ENCODE data around the gene LZTR1. TPM values are rescaled to one million over a fixed set of nuclear protein-coding genes. Genes with fewer than 3 reads are reported as not detected.

Gene LZTR1
- total and polyA plus RNA-seq, 7 donors = 10.2 to 50.4 (median 31.4) TPM

DNA sequence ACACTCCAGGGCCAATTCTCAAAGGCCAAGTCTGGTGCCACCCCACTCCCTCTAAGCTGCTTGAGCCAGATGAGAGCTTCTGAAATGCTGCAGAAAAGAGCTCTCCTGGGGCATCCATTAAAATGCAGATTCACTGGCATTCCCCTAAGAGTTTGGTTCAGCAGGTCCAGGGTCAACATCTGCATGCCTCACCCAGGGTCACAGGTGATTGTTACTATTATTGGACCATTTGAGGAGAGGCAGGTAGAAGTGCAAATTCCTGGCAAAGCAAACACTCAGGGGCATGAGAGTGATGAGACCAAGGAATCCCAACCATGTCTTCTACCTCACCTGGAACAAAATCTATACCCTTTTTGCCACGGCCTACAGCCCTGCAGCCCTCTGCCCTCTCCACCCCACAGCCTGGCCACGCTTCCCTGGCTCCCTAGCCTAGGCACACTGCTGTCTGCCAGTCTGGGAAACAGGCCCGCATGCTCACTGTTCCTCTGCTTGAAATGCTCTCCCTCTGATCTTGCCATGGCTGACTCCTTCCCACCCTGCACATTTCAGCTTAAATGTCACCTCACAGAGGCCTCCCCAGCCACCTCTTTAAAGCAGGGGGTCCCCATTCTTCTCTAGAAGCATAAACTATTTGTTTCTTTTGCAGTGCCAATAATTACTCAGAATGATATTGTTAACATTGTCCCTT, 28.5 kb downstream of the LZTR1 start:
- Histone ChIP-seq H3K4me3 (no peak overlapping the region), H3K9me3 (no peaks in the 10 kb centered on the region), H3K27ac (no peak overlapping the region), H3K36me3 (no peaks in the 10 kb centered on the region), H3K4me1 (peaks cover 0 to 22% (median 20%) of the 10 kb centered on the region in 4 donors), H3K27me3 (no peaks in the 10 kb centered on the region)
- 90 to 95% methylated on average over 3 of the region's 3 CpGs for WGBS, 2 donors
- intact Hi-C loops (cut with DNase I) = no loop called here
- no peak for DNase-seq
- TF ChIP-seq CTCF (IDR thresholded peaks at IDR 0.05) = no peak
- TF ChIP-seq POLR2AphosphoS5 (IDR thresholded peaks at IDR 0.05) = no peak
- TF ChIP-seq EP300 (IDR thresholded peaks at IDR 0.05) = no peak
- no peak for TF ChIP-seq POLR2A (IDR thresholded peaks at IDR 0.05)

- no peak for DNase-seq
- no peak for TF ChIP-seq EP300 (IDR thresholded peaks at IDR 0.05)
- TF ChIP-seq POLR2AphosphoS5 (IDR thresholded peaks at IDR 0.05) = no peak
- no peak for TF ChIP-seq POLR2A (IDR thresholded peaks at IDR 0.05)
- TF ChIP-seq CTCF (IDR thresholded peaks at IDR 0.05) = no peak
- Histone ChIP-seq H3K9me3 (no peaks in the 10 kb centered on the region), H3K4me1 (peaks cover 0 to 24% (median 22%) of the 10 kb centered on the region in 4 donors), H3K27me3 (no peaks in the 10 kb centered on the region), H3K27ac (peak overlapping the region in 1 of 4 donors; percentile 82), H3K36me3 (no peaks in the 10 kb centered on the region), H3K4me3 (no peak overlapping the region)
- intact Hi-C loops (cut with DNase I) = no loop called here
- WGBS, 2 donors = 67 to 82% methylated on average over 14 of the region's 14 CpGs
These were observed 30.6 kb downstream of the LZTR1 start for GRCh38 chr22:21012446-21013407.

- Histone ChIP-seq H3K27me3 (no peaks in the 10 kb centered on the region), H3K4me3 (peak overlapping the region; percentile 37 to 57 (median 50)), H3K9me3 (no peaks in the 10 kb centered on the region), H3K27ac (peak overlapping the region; percentile 68 to 82 (median 74)), H3K4me1 (peaks cover 0 to 24% (median 22%) of the 10 kb centered on the region in 4 donors), H3K36me3 (no peaks in the 10 kb centered on the region)
- no peak for TF ChIP-seq POLR2AphosphoS5 (IDR thresholded peaks at IDR 0.05)
- TF ChIP-seq POLR2A (IDR thresholded peaks at IDR 0.05) = no peak
- TF ChIP-seq CTCF (IDR thresholded peaks at IDR 0.05) = no peak
- no peak for TF ChIP-seq EP300 (IDR thresholded peaks at IDR 0.05)
- intact Hi-C loops (cut with DNase I) = no loop called here
- 10 to 13% methylated on average over 24 of the region's 24 CpGs for WGBS, 2 donors
- DNase-seq = no peak
These were observed 31.6 kb downstream of the LZTR1 start for GRCh38 chr22:21013657-21014201.

DNA sequence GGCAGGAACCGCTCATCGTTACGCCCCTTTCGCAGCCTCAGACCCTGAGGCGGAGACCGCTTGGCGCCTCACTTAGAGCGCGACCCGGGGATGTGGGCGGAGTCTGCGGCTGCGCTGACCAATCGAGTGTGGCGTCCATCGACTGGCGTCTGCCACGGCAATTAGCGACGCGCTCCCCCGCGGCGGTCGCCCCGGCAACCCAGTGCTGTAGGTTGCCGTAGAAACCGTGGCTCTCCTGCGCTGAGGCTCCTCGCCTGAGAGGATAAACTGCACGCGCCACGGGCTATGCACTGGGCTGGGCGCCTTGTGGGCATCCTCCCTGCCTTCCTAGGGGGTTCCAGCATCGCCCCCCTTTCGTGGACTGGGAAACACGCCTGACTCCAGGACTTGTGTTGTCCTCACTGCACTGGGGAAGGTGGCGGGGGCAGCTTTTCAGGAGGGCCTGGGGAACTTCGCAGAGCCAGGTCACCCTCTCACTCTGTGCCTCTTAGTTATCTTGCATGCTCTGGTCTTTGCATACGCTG, 32.2 kb downstream of the LZTR1 start:
- H3K36me3 ChIP-seq = no peaks in the 10 kb centered on the region
- H3K4me3 ChIP-seq = peak overlapping the region; percentile 37 to 57 (median 50)
- TF ChIP-seq CTCF (IDR thresholded peaks at IDR 0.05) = no peak
- peak in 1 of 4 donors; percentile 16 for TF ChIP-seq POLR2AphosphoS5 (IDR thresholded peaks at IDR 0.05)
- no peak for TF ChIP-seq POLR2A (IDR thresholded peaks at IDR 0.05)
- H3K27me3 ChIP-seq = no peaks in the 10 kb centered on the region
- peak overlapping the region; percentile 68 to 82 (median 74) for H3K27ac ChIP-seq
- intact Hi-C loops (cut with DNase I) = no loop called here
- no peaks in the 10 kb centered on the region for H3K9me3 ChIP-seq
- peaks cover 0 to 24% (median 22%) of the 10 kb centered on the region in 4 donors for H3K4me1 ChIP-seq
- DNase-seq = peak; percentile 94
- 1 to 2% methylated on average over 40 of the region's 40 CpGs for WGBS, 2 donors

Data from sigmoid colon (tissue), 7 donors.